ENCODE measurements around the gene IGF2BP1.
"Not testable (repeated sequence)": the region's sequence is repeated elsewhere in the genome, so short reads cannot be mapped to it uniquely, and the experiment has no call there.

Gene IGF2BP1

GRCh38 chr17:49020609-49021008, 23.4 kb downstream of the IGF2BP1 start:
- no peak for DNase-seq

DNA sequence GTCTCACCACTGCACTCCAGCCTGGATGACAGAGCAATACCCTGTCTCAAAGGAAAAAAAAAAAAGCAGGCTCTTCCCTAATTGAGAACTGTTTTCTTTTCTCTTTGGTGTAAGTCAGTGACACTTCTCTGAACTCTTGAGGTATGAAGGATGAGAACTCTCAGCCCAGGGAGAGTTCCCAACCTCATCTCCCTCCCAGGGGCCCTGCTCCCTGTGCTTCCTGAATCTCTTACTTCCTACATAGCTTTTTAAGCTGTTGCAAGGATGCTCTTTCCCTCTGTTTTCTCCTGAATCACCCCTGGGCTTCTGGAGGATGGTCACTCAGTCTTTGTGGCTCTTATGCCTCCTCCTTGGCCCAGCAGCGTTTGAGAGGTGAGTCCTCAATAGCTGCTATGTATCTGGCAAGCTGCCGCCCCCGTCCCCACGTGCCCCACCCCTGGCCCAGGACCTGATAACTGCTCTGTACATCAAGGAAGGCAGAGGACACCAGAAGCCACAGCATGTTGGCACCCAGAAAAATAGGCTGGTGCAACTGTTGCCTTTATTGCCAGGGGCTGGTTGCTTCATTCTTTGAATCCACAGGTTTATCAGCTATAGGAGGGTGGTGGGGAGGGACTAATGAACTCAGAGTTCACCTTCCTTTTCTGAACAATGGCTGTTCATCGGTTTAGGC, 24.0 kb downstream of the IGF2BP1 start:
- DNase-seq = no peak

DNA sequence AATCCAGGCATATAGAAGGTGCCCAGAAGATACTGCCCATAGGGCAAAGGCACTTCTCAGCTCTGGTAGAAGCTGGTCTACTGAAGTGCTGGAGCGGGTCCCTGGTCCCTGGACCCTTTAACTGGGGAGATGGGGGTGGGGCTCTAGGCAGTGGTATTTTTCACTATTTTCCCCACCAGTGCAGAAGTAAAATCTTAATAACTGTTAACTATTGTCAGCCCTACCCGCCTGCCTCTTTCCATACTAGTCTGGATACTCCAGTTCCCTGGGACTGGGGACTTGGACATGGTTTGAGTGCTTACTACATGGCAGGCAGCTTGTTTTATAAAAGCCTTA, 24.6 kb downstream of the IGF2BP1 start:
- DNase-seq = no peak

DNA sequence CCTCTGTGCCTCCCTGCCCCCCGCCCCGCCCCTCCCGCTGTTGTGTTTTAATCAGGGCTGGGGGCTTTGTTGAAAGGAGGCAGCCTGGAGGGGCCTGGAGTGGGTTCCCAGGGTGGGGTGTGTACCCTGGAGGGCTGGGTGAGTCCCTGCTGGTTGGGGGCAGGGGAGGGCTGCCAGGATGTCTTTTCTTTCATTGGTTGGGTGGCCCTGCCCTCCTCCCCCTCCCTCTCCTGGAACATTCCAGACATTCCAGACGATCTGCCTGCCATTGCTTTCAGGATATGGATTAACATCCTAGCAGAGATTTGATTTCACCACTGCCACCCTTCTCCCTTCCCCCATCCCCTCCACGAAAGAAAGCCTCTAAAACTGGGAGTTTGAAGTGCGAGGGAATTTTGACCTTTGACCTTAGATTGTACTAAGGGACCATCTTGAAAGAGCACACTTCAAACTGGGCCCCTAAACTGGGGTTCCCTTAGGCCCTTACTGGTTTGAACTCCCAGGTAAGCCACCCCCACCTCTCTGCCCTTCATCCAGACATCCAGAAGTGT, 25.3 kb downstream of the IGF2BP1 start:
- DNase-seq = no peak

DNA sequence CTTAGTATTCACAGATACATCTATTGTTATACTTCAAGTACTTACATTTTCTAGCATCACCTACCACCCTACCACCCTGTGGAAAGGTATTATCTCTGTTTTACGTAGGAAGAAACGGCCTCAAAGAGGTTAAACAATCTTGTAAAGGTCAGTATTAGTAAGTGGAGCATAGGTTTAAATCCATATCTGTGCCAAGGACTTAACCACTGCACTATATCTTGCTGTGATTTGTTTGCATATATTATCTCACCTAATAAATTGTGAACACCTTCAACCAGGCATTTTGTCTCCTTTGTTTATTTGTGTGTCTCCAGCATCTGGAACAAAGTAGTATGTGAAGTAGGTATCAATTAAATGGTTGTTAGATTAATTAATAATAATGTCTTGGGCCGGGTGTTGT, 27.3 kb downstream of the IGF2BP1 start:
- DNase-seq = no peak

DNA sequence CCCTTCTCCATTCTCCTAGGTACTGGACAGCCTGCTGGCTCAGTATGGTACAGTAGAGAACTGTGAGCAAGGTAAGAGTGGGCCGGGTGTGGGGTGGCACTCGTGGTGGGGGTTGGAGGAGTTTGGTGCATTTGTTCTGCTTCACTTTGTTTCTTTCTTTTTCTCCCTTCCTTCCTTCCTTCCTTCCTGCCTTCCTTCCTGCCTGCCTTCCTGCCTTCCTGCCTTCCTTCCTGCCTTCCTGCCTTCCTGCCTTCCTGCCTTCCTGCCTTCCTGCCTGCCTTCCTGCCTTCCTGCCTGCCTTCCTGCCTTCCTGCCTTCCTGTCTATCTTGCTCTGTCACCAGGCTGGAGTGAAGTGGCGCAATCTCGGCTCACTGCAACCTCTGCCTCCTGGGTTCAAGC, 29.3 kb downstream of the IGF2BP1 start:
- not testable (repeated sequence) for DNase-seq

DNA sequence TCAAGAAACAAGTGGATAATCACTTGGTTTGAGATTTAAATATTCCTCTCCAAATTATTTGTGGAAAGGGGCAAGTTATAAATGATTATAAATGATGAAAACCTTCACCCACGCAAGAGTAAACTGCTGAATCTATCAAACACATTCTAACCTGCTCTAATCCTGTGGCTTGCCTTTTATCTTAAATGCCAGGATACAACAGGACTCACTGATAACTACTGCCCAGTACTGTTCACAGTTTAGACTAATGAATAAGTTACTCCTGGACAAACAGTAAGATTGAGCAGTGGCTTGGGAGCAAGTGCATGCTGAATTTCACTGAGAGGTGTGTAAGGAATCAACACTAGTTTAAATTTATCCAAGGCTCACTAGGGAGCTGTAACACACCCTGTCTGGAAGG, 31.1 kb downstream of the IGF2BP1 start:
- no peak for DNase-seq

- DNase-seq = no peak
These were observed 32.6 kb downstream of the IGF2BP1 start for GRCh38 chr17:49029801-49030200.

DNA sequence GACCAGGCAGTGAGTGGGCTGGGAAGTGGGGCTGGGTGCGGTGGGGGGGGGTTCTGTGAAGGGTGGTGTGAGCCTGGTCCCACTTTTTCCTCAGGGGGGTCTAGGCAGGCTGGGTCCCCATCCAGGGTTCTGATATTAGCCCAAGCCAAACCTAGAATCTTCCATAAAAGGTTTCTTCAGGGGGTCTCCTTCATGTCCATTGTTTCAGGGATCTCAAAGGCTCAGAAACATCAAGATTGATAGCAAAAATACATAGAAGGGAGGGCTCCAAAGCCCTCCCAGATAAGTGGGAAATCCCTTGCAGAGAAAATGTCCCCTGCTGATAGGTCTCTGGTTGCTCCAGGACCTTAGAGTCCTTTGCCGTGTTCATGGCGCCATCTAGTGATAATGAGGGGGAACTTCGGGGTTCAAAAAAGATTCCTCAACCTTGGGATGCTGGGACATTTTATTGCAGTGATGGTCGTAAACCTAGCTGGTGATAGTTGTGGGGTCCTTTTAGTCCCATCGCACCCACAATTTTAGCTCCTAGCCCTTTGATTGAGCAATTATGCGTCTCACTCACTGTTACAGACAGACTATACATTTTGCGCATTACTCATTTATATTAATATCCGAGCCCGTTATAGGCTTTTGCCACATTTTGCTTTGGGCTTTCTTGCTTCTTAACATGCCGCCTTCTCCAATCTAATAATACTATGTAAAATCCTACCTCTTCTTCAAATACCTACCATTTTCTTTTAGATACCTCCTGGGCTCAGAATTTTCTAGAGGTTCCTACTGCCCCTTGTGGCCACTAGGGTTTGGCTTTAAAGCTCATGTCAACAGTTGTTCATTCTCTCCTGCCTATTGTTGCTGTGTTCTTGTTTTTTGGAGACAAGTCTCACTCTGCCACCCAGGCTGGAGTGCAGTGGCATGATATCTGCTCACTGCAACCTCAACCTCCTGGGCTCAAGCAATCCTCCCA, 35.1 kb downstream of the IGF2BP1 start:
- DNase-seq = peak; percentile 72

DNA sequence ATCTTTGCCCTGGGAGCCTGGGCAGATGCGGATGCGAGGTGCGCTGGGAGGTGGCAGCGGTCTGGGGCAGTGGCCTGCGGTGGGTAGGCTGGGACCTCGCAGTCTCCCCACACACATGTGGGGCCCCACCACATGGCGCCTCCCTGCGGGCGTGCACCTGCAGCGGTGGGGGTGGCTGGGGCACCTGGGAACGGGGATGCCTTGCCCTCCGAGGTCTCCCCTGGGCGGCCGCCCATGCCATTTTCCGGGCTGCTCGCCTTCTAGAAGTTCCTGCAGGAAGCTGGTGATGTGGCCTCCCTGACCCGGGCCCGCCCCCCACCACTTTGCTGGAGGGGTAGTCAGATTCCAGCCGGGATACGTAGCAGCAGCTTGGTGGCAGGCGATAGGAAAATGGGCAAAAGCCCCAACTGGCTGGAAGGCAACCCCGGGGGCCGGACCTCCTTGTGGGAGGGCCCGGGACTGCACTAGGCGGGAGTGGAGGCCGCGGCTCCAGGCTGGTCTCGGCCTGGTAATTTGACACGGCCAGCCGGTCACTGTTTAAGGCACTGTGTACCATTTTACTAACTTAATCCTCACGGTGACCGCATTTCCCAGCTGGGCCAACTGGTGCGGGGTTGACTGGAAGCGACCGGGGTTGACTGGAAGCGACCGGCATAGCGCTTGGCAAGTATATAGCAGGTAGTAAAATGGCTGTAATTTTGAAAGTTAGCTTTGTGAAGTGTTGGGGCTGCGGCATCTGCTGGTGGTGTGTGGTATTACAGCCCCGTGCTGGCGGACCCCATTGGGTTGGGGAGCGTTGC, 38.5 kb downstream of the IGF2BP1 start:
- DNase-seq = peak; percentile 42

DNA sequence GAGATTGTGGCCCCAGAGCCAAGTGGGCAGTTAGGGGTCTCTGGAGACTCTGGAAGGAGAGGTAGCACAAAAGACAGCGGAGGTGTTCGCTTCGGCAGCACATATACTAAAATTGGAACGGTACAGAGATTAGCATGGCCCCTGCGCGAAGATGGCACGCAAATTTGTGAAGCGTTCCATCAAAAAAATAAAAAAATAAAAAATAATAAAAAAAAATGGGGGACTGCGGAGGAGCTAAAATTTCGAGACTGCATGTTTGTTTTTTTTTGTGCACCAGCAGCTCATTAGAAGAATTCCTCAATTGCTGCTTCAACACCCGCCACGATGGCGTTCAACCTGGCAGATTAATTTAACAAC, 39.1 kb downstream of the IGF2BP1 start:
- DNase-seq = no peak

DNA sequence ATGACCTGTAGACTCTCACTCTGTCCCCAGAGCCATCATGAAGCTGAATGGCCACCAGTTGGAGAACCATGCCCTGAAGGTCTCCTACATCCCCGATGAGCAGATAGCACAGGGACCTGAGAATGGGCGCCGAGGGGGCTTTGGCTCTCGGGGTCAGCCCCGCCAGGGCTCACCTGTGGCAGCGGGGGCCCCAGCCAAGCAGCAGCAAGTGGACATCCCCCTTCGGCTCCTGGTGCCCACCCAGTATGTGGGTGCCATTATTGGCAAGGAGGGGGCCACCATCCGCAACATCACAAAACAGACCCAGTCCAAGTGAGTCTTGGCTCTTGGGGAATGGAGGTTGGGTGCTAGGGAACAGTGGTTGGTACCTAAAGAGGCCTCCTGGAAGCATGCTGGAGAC, 41.0 kb downstream of the IGF2BP1 start:
- DNase-seq = no peak

DNA sequence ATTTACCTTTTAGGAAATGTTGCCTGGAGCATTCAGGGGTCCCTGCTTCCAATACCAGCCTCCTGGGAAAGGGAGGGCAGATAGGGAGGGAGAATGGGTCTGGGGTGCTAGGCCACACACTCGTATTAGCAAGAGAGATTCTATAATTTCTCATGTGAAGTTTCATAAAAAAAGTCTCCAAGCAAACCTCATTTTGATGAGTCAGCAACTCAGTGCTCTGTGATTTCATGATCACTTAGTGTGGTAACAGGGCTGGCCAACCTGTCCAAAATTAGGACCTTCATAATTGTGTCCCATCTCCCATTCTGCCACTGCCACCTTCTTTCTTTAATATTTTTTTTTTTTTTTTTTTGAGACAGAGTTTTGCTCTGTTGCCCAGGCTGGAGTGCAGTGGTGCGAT, 41.4 kb downstream of the IGF2BP1 start:
- DNase-seq = no peak

- not testable (repeated sequence) for DNase-seq
These were observed 42.3 kb downstream of the IGF2BP1 start for GRCh38 chr17:49039518-49039917.

GRCh38 chr17:49041527-49041926, 44.3 kb downstream of the IGF2BP1 start:
- no peak for DNase-seq

DNA sequence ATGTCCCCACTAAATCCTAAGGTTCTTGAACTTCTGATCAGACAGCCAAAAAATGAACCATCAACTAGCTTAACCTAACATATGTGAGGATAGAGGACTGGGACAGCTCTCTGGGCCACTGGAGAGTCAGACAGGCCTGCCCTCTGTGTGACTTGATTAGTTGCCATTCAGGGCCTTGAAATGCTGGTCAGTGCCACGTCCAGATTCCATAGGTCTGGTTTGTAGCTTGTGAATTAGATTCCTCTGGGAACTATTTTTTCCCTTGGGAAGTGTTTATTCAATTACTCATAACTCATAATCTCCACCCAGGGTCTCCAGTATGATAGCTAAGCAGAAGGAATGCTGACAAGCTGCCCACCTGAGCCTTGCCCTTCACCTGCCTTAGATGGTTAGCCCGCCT, 48.2 kb downstream of the IGF2BP1 start:
- DNase-seq = no peak

DNA sequence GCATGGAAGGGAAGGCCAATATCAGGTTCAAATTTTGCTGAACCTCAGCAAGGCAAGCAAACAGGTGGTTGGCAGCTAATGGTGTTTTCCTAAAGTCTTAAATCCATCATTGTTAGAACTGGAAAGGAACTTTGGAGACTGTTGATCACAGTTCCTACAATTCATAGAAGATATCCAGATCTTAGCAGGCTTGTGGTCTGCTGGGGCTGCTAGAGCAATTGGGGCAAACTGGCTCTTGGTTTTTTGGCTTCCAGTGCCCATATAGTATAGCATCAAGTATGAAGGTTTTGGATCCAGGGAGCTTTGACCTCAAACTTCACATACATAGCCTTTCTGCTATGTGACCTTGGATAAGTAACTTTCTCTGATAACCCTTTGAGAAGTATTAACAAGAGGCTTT, 49.7 kb downstream of the IGF2BP1 start:
- DNase-seq = no peak

DNA sequence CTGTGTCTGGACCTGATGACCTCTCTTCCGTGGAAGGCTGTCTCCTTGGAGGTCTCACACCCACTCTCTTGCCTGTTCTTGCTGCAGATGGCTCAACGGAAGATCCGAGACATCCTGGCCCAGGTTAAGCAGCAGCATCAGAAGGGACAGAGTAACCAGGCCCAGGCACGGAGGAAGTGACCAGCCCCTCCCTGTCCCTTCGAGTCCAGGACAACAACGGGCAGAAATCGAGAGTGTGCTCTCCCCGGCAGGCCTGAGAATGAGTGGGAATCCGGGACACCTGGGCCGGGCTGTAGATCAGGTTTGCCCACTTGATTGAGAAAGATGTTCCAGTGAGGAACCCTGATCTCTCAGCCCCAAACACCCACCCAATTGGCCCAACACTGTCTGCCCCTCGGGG, 52.1 kb downstream of the IGF2BP1 start:
- DNase-seq = no peak

DNA sequence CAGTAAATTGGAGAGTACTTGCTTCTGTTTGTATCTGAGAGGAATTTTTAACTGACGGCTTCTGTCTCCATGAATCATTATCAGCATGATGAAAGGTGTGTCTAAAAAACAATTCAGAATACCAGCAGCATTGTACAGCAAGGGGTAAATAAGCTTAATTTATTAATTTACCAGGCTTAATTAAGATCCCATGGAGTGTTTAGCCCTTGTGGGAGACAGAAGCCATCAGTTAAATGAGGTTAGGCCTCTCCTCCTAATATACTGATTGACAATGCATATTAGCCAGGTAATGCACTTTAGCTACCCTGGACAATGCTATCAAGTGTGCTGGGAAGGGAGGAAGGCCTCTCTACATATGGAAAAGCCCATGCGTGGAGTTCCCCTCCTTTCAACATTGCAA, 53.4 kb downstream of the IGF2BP1 start:
- DNase-seq = no peak

DNA sequence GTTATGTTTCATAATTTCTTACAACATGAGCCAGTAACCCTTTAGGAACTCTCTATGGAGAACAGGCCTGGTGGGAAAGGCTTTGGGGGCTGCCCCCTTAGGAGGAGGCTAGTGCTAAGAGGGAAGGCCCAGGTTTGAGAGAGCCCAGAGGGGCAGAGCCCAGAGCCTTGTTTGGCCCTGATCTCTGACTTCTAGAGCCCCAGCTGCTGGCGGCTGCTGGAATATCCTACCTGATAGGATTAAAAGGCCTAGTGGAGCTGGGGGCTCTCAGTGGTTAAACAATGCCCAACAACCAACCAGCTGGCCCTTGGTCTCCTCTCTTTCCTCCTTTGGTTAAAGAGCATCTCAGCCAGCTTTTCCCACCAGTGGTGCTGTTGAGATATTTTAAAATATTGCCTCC, 54.1 kb downstream of the IGF2BP1 start:
- no peak for DNase-seq

- no peak for DNase-seq
These were observed 56.1 kb downstream of the IGF2BP1 start for GRCh38 chr17:49053171-49053829.

DNA sequence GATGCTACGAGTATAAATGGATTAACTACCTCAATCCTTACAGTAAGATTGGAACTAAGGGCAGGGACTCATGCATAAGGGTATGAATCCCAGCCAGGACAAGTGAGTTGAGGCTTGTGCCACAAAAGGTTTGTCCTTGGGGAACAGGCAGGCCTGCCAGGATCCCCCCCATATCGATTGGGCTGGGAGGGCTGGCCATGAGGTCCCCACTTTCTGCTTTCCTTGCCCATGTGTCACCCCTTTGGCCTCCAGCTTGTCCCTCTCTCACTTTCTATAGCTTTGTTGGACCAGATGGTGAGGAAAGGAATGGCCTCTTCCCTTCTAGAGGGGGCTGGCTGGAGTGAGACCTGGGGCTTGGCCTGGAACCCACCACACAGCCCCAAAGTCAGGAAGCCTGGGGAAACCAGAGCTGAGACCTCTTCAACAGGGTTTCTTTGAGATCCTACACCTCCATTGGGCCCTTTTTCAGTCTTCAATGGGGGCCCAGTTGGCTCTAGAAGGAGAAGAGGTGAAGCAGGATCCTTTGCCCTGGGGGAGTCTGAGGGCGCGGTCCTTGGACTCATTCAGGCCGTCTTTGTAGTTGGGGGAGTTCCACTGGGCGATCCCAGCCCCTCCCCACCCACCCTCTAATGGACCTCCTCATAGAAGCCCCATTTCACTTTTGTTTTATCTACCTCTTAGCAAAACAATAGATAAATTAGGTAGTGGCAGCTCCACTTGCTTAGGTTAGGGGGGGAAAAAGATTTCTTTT, 57.3 kb downstream of the IGF2BP1 start:
- DNase-seq = no peak

Data from activated CD4-positive, alpha-beta T cell treated with anti-CD3 and anti-CD28 coated beads, Interleukin-10, Interleukin-2, amounts not matched to agents 100 ng/mL and 50 ng/mL, durations not matched to agents 16 hours and 8 hours (primary cell).